Measurements from ENCODE around the gene AXIN2.

DNA sequence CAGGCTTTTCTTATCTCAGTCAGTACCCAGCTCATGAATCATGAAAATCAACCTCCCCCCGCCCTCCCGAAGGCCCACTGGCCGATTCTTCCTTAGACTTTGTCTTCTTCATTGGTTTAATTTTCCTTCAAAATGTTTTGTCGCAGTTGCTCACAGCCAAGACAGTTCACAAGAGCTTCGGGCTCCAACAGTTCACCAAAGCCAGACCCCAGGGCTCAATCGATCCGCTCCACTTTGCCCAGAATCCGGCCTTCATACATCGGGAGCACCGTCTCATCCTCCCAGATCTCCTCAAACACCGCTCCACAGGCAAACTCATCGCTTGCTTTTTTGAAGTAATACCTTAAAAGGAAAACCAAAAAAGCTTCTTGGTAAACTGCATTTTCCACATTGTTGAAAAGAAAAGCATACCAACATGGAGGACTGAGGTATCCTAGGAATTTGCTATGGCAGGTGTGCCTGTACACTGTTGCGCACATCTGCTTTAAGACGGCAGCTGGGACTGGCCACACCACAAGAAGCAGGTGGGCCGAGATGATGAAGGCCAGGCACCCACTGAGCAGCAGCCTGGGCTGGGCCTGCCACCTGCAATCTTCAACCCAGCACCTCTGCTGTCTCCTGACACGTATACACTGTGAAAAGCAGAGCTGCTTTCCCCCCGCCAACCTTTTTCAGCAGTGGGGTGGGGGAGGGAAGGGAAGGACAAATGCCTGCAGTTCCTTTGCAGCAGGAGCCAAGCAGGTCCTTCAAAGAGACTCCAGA, 31.5 kb downstream of the AXIN2 start:
- TF ChIP-seq, protein P1, sequence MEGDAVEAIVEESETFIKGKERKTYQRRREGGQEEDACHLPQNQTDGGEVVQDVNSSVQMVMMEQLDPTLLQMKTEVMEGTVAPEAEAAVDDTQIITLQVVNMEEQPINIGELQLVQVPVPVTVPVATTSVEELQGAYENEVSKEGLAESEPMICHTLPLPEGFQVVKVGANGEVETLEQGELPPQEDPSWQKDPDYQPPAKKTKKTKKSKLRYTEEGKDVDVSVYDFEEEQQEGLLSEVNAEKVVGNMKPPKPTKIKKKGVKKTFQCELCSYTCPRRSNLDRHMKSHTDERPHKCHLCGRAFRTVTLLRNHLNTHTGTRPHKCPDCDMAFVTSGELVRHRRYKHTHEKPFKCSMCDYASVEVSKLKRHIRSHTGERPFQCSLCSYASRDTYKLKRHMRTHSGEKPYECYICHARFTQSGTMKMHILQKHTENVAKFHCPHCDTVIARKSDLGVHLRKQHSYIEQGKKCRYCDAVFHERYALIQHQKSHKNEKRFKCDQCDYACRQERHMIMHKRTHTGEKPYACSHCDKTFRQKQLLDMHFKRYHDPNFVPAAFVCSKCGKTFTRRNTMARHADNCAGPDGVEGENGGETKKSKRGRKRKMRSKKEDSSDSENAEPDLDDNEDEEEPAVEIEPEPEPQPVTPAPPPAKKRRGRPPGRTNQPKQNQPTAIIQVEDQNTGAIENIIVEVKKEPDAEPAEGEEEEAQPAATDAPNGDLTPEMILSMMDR (IDR thresholded peaks at IDR 0.05) = no peak
- no peak for TF ChIP-seq POLR2A (IDR thresholded peaks at IDR 0.05)
- TF ChIP-seq EP300 (IDR thresholded peaks at IDR 0.05) = no peak
- no peak for TF ChIP-seq POLR2AphosphoS5 (IDR thresholded peaks at IDR 0.05)
